ENCODE data around the gene ZNF775.
A peak's percentile ranks its signal among the peaks of the same experiment; 100 is the strongest.

Gene ZNF775

GRCh38 chr7:150335108-150335773 lies 43.9 kb upstream of the ZNF775 start:
- no peaks in the 10 kb centered on the region for H3K27me3 ChIP-seq (ENCODE audit: insufficient read depth, insufficient read length)
- H3K9ac ChIP-seq (ENCODE audit: insufficient read length, low read depth), result peak overlapping the region; percentile 0
- H3K4me1 ChIP-seq (ENCODE audit: insufficient read depth, insufficient read length), result peaks cover 39% of the 10 kb centered on the region
- DNase-seq (ENCODE audit: low read depth, low spot score), result peak; percentile 76
- H3K9me3 ChIP-seq (ENCODE audit: insufficient read depth, low read length), result no peaks in the 10 kb centered on the region
- H3K36me3 ChIP-seq (ENCODE audit: insufficient read depth, insufficient read length, low read length), result peaks cover 73% of the 10 kb centered on the region
- no peak overlapping the region for H3K4me3 ChIP-seq (ENCODE audit: insufficient read length, low read depth)
- TF ChIP-seq YY1 (IDR thresholded peaks at IDR 0.05; ENCODE audit: insufficient read depth, insufficient read length) (no peak), SUZ12 (IDR thresholded peaks at IDR 0.05; ENCODE audit: extremely low read depth, insufficient read depth, insufficient read length) (no peak), ZNF274 (IDR thresholded peaks at IDR 0.05; ENCODE audit: low read depth, low read length) (no peak)

- Histone ChIP-seq H3K36me3 (ENCODE audit: insufficient read depth, insufficient read length, low read length) (peaks cover 68% of the 10 kb centered on the region), H3K4me1 (ENCODE audit: insufficient read depth, insufficient read length) (peaks cover 35% of the 10 kb centered on the region), H3K9me3 (ENCODE audit: insufficient read depth, low read length) (no peaks in the 10 kb centered on the region), H3K27me3 (ENCODE audit: insufficient read depth, insufficient read length) (no peaks in the 10 kb centered on the region), H3K4me3 (ENCODE audit: insufficient read length, low read depth) (no peak overlapping the region), H3K9ac (ENCODE audit: insufficient read length, low read depth) (peak overlapping the region; percentile 0)
- DNase-seq (ENCODE audit: low read depth, low spot score), result no peak
- TF ChIP-seq YY1 (IDR thresholded peaks at IDR 0.05; ENCODE audit: insufficient read depth, insufficient read length) (no peak), ZNF274 (IDR thresholded peaks at IDR 0.05; ENCODE audit: low read depth, low read length) (no peak), SUZ12 (IDR thresholded peaks at IDR 0.05; ENCODE audit: extremely low read depth, insufficient read depth, insufficient read length) (no peak)
Observed at GRCh38 chr7:150335774-150336112, 43.4 kb upstream of the ZNF775 start.

- no peak for DNase-seq (ENCODE audit: low read depth, low spot score)
- Histone ChIP-seq H3K27me3 (ENCODE audit: insufficient read depth, insufficient read length) (no peaks in the 10 kb centered on the region), H3K4me3 (ENCODE audit: insufficient read length, low read depth) (no peak overlapping the region), H3K9ac (ENCODE audit: insufficient read length, low read depth) (peak overlapping the region; percentile 16), H3K9me3 (ENCODE audit: insufficient read depth, low read length) (no peaks in the 10 kb centered on the region), H3K4me1 (ENCODE audit: insufficient read depth, insufficient read length) (peaks cover 35% of the 10 kb centered on the region), H3K36me3 (ENCODE audit: insufficient read depth, insufficient read length, low read length) (peaks cover 59% of the 10 kb centered on the region)
- TF ChIP-seq ZNF274 (IDR thresholded peaks at IDR 0.05; ENCODE audit: low read depth, low read length) (no peak), YY1 (IDR thresholded peaks at IDR 0.05; ENCODE audit: insufficient read depth, insufficient read length) (no peak), SUZ12 (IDR thresholded peaks at IDR 0.05; ENCODE audit: extremely low read depth, insufficient read depth, insufficient read length) (no peak)
Observed at GRCh38 chr7:150336746-150337145, 42.4 kb upstream of the ZNF775 start.

GRCh38 chr7:150337179-150337578 lies 42.0 kb upstream of the ZNF775 start:
- Histone ChIP-seq H3K4me1 (ENCODE audit: insufficient read depth, insufficient read length) (peaks cover 35% of the 10 kb centered on the region), H3K36me3 (ENCODE audit: insufficient read depth, insufficient read length, low read length) (peaks cover 56% of the 10 kb centered on the region), H3K27me3 (ENCODE audit: insufficient read depth, insufficient read length) (peaks cover 3% of the 10 kb centered on the region), H3K4me3 (ENCODE audit: insufficient read length, low read depth) (no peak overlapping the region), H3K9me3 (ENCODE audit: insufficient read depth, low read length) (no peaks in the 10 kb centered on the region), H3K9ac (ENCODE audit: insufficient read length, low read depth) (peak overlapping the region; percentile 17)
- TF ChIP-seq ZNF274 (IDR thresholded peaks at IDR 0.05; ENCODE audit: low read depth, low read length), result no peak
- TF ChIP-seq YY1 (IDR thresholded peaks at IDR 0.05; ENCODE audit: insufficient read depth, insufficient read length), result no peak
- no peak for TF ChIP-seq SUZ12 (IDR thresholded peaks at IDR 0.05; ENCODE audit: extremely low read depth, insufficient read depth, insufficient read length)
- DNase-seq (ENCODE audit: low read depth, low spot score), result no peak

GRCh38 chr7:150337659-150338081 lies 41.5 kb upstream of the ZNF775 start:
- H3K4me1 ChIP-seq (ENCODE audit: insufficient read depth, insufficient read length), result peaks cover 35% of the 10 kb centered on the region
- no peak for DNase-seq (ENCODE audit: low read depth, low spot score)
- H3K4me3 ChIP-seq (ENCODE audit: insufficient read length, low read depth), result no peak overlapping the region
- TF ChIP-seq SUZ12 (IDR thresholded peaks at IDR 0.05; ENCODE audit: extremely low read depth, insufficient read depth, insufficient read length), result no peak
- TF ChIP-seq ZNF274 (IDR thresholded peaks at IDR 0.05; ENCODE audit: low read depth, low read length), result no peak
- no peak for TF ChIP-seq YY1 (IDR thresholded peaks at IDR 0.05; ENCODE audit: insufficient read depth, insufficient read length)
- peaks cover 56% of the 10 kb centered on the region for H3K36me3 ChIP-seq (ENCODE audit: insufficient read depth, insufficient read length, low read length)
- peaks cover 8% of the 10 kb centered on the region for H3K27me3 ChIP-seq (ENCODE audit: insufficient read depth, insufficient read length)
- H3K9me3 ChIP-seq (ENCODE audit: insufficient read depth, low read length), result no peaks in the 10 kb centered on the region
- H3K9ac ChIP-seq (ENCODE audit: insufficient read length, low read depth), result peak overlapping the region; percentile 17

- Histone ChIP-seq H3K4me1 (ENCODE audit: insufficient read depth, insufficient read length) (peaks cover 31% of the 10 kb centered on the region), H3K36me3 (ENCODE audit: insufficient read depth, insufficient read length, low read length) (peaks cover 50% of the 10 kb centered on the region), H3K4me3 (ENCODE audit: insufficient read length, low read depth) (no peak overlapping the region), H3K9me3 (ENCODE audit: insufficient read depth, low read length) (no peaks in the 10 kb centered on the region; the same call in 1 of the 2 replicates), H3K9ac (ENCODE audit: insufficient read length, low read depth) (peak overlapping the region; percentile 10), H3K27me3 (ENCODE audit: insufficient read depth, insufficient read length) (peaks cover 14% of the 10 kb centered on the region)
- DNase-seq (ENCODE audit: low read depth, low spot score), result no peak
- TF ChIP-seq ZNF274 (IDR thresholded peaks at IDR 0.05; ENCODE audit: low read depth, low read length) (no peak), YY1 (IDR thresholded peaks at IDR 0.05; ENCODE audit: insufficient read depth, insufficient read length) (no peak), SUZ12 (IDR thresholded peaks at IDR 0.05; ENCODE audit: extremely low read depth, insufficient read depth, insufficient read length) (no peak)
Observed at GRCh38 chr7:150338166-150338829, 40.8 kb upstream of the ZNF775 start.

GRCh38 chr7:150339409-150339809 lies 39.7 kb upstream of the ZNF775 start:
- Histone ChIP-seq H3K9ac (ENCODE audit: insufficient read length, low read depth) (peak overlapping the region; percentile 81), H3K36me3 (ENCODE audit: insufficient read depth, insufficient read length, low read length) (peaks cover 43% of the 10 kb centered on the region), H3K9me3 (ENCODE audit: insufficient read depth, low read length) (peaks cover 11% of the 10 kb centered on the region), H3K27me3 (ENCODE audit: insufficient read depth, insufficient read length) (peaks cover 21% of the 10 kb centered on the region), H3K4me3 (ENCODE audit: insufficient read length, low read depth) (peak overlapping the region; percentile 54), H3K4me1 (ENCODE audit: insufficient read depth, insufficient read length) (peaks cover 25% of the 10 kb centered on the region)
- TF ChIP-seq ZNF274 (IDR thresholded peaks at IDR 0.05; ENCODE audit: low read depth, low read length), result no peak
- no peak for TF ChIP-seq SUZ12 (IDR thresholded peaks at IDR 0.05; ENCODE audit: extremely low read depth, insufficient read depth, insufficient read length)
- no peak for TF ChIP-seq YY1 (IDR thresholded peaks at IDR 0.05; ENCODE audit: insufficient read depth, insufficient read length)
- no peak for DNase-seq (ENCODE audit: low read depth, low spot score)

All from NT2/D1 (cell line).